HG02610 (cell line): Measurements from ENCODE around the gene FOS.
"Not testable (repeated sequence)": the region's sequence is repeated elsewhere in the genome, so short reads cannot be mapped to it uniquely, and the experiment has no call there.

Experiments
- ATAC-seq: cut with Tn5 transposase; IDR thresholded peaks from one replicate; pipeline ENCODE4 v1.9.1; 2021; ENCODE audit warnings: mild to moderate bottlenecking, moderate library complexity; ENCODE audit not compliant: unreplicated experiment

Gene FOS

GRCh38 chr14:75278422-75279152 lies at the start of gene FOS:
FOS (plus strand) TSS chr14:75278828; CDS start chr14:75278983, 155 bp downstream.
- peak; percentile 71 for ATAC-seq

GRCh38 chr14:75229661-75230139 lies 48.9 kb upstream of the FOS start:
- no peak for ATAC-seq

GRCh38 chr14:75230140-75230792 lies 48.4 kb upstream of the FOS start:
- peak; percentile 62 for ATAC-seq

- peak; percentile 52 for ATAC-seq
Observed at GRCh38 chr14:75231320-75231719, 47.3 kb upstream of the FOS start.

- no peak for ATAC-seq
Observed at GRCh38 chr14:75232191-75232590, 46.4 kb upstream of the FOS start.

GRCh38 chr14:75232597-75232996 lies 46.0 kb upstream of the FOS start:
- no peak for ATAC-seq

- no peak for ATAC-seq
Observed at GRCh38 chr14:75234173-75235115, 44.2 kb upstream of the FOS start.

GRCh38 chr14:75235198-75235597 lies 43.4 kb upstream of the FOS start:
- not testable (repeated sequence) for ATAC-seq

- no peak for ATAC-seq
Observed at GRCh38 chr14:75236467-75236866, 42.2 kb upstream of the FOS start.

- ATAC-seq: no peak
Observed at GRCh38 chr14:75236901-75237419, 41.7 kb upstream of the FOS start.

- no peak for ATAC-seq
Observed at GRCh38 chr14:75238756-75239455, 39.7 kb upstream of the FOS start.

- no peak for ATAC-seq
Observed at GRCh38 chr14:75240781-75241180, 37.8 kb upstream of the FOS start.

- ATAC-seq: no peak
Observed at GRCh38 chr14:75242546-75243273, 35.9 kb upstream of the FOS start.

- ATAC-seq: no peak
Observed at GRCh38 chr14:75244121-75244520, 34.5 kb upstream of the FOS start.

GRCh38 chr14:75246546-75247285 lies 31.9 kb upstream of the FOS start:
- ATAC-seq: no peak

- ATAC-seq: no peak
Observed at GRCh38 chr14:75247286-75247922, 31.2 kb upstream of the FOS start.

- no peak for ATAC-seq
Observed at GRCh38 chr14:75247939-75248338, 30.7 kb upstream of the FOS start.

GRCh38 chr14:75249251-75249957 lies 29.2 kb upstream of the FOS start:
- peak; percentile 88 for ATAC-seq
